GM12875 (cell line): Measurements from ENCODE around the gene PRM2.

Source experiments
- H3K4me3 ChIP-seq: one replicate; pipeline ENCODE4 v1.5.1; 2011; ENCODE audit warnings: low read depth, low read length, control low read depth
- TF ChIP-seq, protein P1 (sequence below): IDR thresholded peaks from 2 replicates; pipeline ENCODE4 v1.5.1; 2011; ENCODE audit warnings: low read depth, mild to moderate bottlenecking, control low read depth, inconsistent platforms, low read length, moderate library complexity, borderline replicate concordance; ENCODE audit not compliant: insufficient read depth

Gene PRM2

DNA sequence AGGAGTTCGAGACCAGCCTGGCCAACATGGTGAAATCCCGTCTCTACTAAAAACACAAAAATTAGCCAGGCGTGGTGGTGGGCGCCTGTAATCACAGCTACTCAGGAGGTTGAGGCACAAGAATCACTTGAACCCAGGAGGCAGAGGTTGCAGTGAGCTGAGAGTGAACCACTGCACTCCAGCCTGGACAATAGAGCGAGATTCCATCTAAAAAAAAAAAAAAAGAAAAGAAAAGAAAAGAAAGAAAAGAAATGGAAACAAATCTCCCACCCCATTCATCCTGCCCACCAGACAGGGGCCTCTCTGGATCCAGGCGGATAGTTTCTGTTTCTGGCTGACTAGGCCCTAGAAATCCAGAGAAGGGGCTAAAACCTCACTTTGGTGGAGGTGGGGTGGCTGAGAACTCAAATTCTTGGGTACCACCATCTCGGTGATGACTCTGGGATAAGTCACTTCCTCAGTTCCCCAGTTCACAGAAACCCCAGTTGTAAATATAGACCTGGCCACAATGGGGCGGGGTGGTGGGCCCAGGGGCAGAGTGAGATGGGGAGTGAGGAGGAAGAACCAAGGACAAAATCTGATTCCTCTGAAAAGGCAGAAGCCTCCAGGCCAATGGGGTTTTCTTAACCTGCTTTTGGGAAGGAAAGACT is 42.4 kb downstream of the PRM2 start:
- TF ChIP-seq, protein P1, sequence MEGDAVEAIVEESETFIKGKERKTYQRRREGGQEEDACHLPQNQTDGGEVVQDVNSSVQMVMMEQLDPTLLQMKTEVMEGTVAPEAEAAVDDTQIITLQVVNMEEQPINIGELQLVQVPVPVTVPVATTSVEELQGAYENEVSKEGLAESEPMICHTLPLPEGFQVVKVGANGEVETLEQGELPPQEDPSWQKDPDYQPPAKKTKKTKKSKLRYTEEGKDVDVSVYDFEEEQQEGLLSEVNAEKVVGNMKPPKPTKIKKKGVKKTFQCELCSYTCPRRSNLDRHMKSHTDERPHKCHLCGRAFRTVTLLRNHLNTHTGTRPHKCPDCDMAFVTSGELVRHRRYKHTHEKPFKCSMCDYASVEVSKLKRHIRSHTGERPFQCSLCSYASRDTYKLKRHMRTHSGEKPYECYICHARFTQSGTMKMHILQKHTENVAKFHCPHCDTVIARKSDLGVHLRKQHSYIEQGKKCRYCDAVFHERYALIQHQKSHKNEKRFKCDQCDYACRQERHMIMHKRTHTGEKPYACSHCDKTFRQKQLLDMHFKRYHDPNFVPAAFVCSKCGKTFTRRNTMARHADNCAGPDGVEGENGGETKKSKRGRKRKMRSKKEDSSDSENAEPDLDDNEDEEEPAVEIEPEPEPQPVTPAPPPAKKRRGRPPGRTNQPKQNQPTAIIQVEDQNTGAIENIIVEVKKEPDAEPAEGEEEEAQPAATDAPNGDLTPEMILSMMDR: no peak
- no peak overlapping the region for H3K4me3 ChIP-seq

DNA sequence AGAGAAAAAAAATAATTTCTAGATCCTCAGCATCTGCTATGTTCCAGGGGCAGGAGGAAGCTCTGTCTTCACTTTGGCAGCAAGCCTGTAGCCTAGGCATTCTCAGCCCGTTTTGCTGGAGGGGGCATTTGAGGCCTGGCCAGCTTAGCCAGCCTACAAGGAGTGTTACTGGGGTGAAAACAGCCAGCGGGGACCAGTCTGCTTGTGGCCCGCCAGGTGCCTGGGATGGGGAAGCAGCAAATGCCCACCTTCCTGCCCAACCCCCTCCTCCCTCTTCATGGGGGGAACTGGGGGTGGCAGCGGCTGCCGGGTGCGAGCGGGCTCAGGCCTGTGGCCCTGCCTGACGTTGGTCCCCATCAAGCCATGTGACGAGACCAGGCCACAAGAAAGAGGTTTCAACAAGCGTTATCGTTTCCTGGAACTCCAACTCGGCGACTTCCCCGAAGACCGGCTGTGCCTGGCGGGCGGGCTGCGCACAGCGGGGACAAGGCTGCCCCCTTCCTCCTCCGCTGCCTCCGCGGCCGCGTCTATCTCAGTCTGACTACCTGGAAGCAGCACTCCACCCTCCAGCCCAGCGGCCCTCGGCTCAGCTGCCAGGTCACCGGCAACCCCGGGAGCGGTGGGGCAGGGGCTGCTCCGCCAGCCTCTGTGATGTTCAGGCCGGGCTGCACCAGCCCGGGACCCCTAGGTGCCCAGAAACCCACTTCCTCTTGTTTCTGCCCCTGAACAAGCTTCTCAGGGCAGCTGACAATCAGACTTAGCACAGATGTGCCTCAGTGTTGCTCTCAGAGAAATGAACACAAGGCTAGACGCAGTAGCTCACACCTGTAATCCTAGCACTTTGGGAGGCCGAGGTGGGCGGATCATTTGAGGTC is 43.2 kb downstream of the PRM2 start:
- no peak overlapping the region for H3K4me3 ChIP-seq
- TF ChIP-seq, protein P1: no peak

DNA sequence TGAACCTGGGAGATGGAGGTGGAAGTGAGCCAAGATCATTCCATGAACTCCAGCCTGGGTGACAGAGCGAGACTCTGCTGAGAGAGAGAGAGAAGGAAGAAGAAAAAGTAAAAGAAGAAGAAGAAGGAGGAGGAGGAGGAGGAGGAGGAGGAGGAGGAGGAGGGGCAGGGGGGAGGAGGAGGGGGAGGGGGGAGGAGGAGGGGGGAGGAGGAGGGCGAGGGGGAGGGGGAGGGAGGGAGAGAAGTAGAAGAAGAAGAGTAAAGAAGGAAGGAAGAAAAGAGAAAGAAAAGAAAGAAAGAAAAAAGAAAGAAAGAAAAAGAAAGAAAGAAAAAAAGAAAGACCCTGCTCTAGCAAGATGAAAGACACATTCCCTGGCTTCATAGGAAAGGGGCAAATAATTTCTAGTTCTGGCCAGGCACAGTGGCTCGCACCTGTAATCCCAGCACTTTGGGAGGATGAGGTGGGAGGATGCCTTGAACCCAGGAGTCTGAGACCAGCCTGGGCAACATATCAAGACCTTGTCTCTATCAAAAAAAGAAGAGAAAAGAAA is 43.9 kb downstream of the PRM2 start:
- H3K4me3 ChIP-seq: no peak overlapping the region
- TF ChIP-seq, protein P1: no peak

DNA sequence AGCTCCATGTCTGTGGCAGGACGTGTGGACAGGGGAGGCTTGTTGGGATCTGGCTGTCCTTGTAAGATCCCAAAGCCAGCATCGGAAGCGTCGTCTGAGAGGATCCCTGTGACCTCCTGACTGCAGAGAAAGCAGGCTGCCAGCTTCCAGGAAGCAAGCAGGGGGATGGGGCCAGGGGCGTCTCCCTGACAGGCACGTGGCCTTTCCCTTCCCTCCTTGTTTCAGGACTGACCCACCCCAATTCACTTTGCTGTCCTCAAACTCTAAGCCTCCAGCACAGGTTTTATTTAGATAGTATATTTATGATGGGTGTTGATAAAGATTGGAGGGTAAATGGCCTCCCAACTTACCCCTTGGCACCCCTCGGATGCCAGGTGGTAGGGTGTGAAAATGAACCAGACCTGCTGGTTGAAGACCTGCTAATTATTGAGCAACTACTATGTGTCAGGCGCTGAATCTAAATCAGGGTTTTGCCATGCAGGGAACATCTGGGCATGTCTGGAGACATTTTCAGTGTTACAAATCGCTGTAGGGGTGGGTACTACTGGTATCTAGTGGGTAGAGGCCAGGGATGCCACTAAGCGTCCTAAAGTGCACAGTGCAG is 44.8 kb downstream of the PRM2 start:
- TF ChIP-seq, protein P1: no peak

DNA sequence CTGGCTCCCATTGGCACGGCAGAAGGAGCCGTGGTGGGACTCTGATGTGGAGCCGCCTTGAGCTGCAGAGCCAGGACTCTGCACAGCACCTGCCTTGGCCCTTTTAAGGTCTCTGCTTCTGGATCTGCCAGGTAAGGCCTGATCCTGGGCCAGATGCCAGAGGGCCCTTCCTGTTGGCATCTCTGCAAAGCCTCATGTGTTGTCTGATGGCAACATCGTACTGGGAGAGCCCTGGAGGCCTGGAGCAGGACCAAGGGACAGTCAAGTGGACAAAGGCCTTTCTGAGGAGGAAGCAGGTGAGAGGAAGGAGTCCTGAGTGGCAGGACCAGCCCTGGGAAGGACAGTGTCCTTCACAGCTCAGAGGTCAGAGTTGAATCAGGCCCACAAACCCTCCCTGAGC is 46.4 kb downstream of the PRM2 start:
- TF ChIP-seq, protein P1: no peak

More for the DNA sequence above, 44.8 kb downstream of the PRM2 start:
- H3K4me3 ChIP-seq: no peak overlapping the region

DNA sequence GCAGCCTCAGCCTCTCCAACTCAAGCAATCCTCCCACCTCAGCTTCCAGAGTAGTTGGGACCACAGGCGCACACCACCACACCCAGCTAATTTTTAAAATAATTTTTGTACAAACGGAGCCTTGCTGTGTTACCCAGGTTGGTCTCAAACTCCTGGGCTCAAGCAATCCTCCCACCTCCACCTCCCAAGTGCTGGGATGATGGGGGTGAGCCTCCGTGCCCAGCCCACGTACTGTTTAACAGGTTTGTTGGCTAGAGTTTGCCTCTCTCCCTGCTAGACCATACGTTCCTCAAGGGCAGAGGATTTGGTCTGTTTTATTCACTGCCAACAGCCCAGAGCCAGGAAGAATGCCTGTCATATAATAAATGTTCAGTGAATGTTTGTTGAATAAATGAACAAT is 46.8 kb downstream of the PRM2 start:
- H3K4me3 ChIP-seq: no peak overlapping the region
- TF ChIP-seq, protein P1: no peak

More for the DNA sequence above, 46.4 kb downstream of the PRM2 start:
- H3K4me3 ChIP-seq: no peak overlapping the region
